T-helper 1 cell treated with Interleukin-12 subunit alpha and Interleukin-12 subunit beta and Interleukin-4 antibody, amounts not matched to agents 30 μg/mL and 1 μg/mL, for 36 hours (primary cell): ENCODE data around the gene MDH2.
"Not testable (repeated sequence)": the region's sequence is repeated elsewhere in the genome, so short reads cannot be mapped to it uniquely, and the experiment has no call there.

Experiments used
- H3K27ac Mint-ChIP-seq: one replicate; pipeline ENCODE4 v1.8.0; 2021; ENCODE audit warnings: mild to moderate bottlenecking, mixed read lengths
- H3K27me3 Mint-ChIP-seq: one replicate; pipeline ENCODE4 v1.8.0; 2021; ENCODE audit warnings: low read depth, mixed read lengths
- H3K36me3 Mint-ChIP-seq: one replicate; pipeline ENCODE4 v1.8.0; 2021; ENCODE audit warnings: low read depth, mixed read lengths
- H3K4me1 Mint-ChIP-seq: one replicate; pipeline ENCODE4 v1.8.0; 2021; ENCODE audit warnings: low read depth, mixed read lengths
- H3K4me3 Mint-ChIP-seq: one replicate; pipeline ENCODE4 v1.8.0; 2021; ENCODE audit warnings: mild to moderate bottlenecking, moderate library complexity, mixed read lengths
- H3K9me3 Mint-ChIP-seq: one replicate; pipeline ENCODE4 v1.8.0; 2021; ENCODE audit warnings: mixed read lengths

Gene MDH2

DNA sequence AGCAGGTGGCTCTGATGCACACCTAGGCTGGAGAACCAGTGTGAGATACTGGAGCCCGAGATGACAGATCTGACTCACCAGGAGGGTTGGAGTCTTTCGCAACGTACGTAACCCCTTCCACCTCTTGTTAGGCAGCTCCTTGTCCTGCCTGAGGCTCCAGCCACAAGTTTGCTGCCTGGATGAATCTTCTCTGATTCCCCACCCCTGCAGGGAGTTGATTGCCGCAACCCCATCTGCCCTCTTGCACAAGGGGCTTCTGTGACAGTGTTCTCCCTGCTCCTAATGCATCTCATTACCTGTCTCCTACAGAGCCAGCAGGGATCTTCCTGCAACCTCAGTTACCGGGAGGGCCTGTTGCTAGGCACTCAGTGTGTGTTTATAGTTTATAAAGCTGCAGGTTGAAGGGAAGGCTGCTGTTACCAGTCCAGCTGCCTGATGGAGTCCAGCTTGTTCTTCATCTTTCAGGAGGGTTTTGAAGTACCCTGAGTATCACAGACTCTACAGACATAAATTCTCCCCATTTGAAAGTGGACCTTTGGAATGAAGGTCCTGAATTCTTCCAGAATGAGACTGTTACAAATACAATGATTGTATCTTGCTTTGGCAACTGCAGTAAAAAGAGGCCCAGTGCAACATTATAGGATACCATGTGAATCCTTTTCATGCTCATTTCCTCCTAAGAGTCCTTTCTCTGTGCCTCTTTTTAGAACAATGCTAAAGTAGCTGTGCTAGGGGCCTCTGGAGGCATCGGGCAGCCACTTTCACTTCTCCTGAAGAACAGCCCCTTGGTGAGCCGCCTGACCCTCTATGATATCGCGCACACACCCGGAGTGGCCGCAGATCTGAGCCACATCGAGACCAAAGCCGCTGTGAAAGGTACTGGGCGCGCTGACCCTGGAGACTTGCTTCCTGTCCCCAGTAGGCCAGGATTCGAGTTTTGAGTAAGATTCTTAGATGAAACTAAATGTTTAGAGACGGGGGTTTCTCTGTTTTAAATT is 6.5 kb downstream of the MDH2 start:
- Mint-ChIP-seq H3K36me3 (peaks cover 21% of the 10 kb centered on the region), H3K4me3 (no peak overlapping the region), H3K4me1 (peaks cover 23% of the 10 kb centered on the region), H3K27ac (no peak overlapping the region), H3K27me3 (no peaks in the 10 kb centered on the region), H3K9me3 (no peaks in the 10 kb centered on the region)

DNA sequence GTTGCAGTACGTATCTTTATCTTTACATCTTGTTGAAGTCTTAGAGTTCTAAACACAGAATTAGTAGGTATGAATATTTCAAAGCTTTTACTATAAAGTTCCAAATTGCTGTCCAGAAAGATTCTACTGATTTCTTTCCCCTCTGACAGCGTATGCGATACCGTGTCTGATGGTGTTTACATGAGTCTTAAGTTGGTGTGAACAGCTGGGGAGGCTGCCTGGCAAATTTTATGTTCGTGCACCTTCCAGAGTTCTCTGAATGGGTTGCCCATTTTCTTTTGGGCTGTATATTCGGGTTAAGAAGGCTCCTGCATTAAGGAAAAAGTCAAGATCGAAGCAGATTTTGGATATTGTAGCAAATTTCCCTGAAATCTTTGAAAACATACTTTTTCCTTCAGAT is 8.3 kb downstream of the MDH2 start:
- no peaks in the 10 kb centered on the region for H3K9me3 Mint-ChIP-seq
- H3K36me3 Mint-ChIP-seq: peaks cover 14% of the 10 kb centered on the region
- no peaks in the 10 kb centered on the region for H3K27me3 Mint-ChIP-seq
- no peak overlapping the region for H3K27ac Mint-ChIP-seq
- H3K4me1 Mint-ChIP-seq: peaks cover 14% of the 10 kb centered on the region
- H3K4me3 Mint-ChIP-seq: no peak overlapping the region

DNA sequence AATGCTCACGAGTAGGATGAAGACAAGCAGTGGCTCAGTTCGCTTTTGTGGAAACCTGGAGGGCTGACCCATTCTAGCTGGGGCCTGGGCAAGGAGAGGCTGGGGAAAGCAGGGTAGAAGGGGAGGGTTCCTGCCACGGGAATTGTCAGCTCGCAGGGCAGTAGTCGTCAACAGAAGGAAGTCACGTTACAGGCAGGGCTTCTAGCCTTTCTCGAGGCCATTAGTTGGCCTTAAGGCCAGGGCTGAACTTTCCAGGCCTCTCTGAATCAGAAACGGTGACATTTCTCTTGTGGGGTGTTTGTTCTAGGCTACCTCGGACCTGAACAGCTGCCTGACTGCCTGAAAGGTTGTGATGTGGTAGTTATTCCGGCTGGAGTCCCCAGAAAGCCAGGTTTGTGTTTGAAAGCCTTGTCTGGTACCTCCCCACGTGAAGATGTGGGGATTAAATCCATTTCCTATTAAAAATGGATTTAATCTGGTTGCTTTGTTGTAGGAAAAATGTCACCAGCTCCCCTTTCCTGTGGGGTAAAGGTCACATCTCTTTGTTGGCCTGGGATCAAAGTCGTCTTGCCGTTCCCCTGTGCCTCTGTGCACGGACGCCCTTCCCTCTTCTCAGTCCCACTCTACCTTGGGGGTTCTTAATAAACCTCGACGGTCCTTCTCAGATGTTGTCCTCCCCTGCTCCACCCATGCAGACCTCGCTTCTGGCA is 9.4 kb downstream of the MDH2 start:
- no peaks in the 10 kb centered on the region for H3K9me3 Mint-ChIP-seq
- H3K27ac Mint-ChIP-seq: no peak overlapping the region
- peaks cover 7% of the 10 kb centered on the region for H3K4me1 Mint-ChIP-seq
- no peaks in the 10 kb centered on the region for H3K27me3 Mint-ChIP-seq
- peaks cover 15% of the 10 kb centered on the region for H3K36me3 Mint-ChIP-seq
- H3K4me3 Mint-ChIP-seq: no peak overlapping the region

DNA sequence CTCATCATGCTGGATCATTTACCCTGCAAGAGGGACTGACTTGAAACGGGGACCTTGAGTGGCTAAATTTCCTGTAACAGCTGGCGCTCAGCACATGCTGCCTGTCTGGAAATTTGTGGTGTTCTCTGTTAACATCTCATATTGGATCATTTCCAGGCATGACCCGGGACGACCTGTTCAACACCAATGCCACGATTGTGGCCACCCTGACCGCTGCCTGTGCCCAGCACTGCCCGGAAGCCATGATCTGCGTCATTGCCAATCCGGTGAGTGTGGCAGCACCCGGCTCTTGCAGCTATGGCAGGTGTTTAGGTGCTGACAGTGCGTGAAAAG is 9.9 kb downstream of the MDH2 start:
- H3K4me3 Mint-ChIP-seq: no peak overlapping the region
- H3K27me3 Mint-ChIP-seq: no peaks in the 10 kb centered on the region
- peaks cover 19% of the 10 kb centered on the region for H3K36me3 Mint-ChIP-seq
- H3K27ac Mint-ChIP-seq: no peak overlapping the region
- H3K4me1 Mint-ChIP-seq: peaks cover 5% of the 10 kb centered on the region
- H3K9me3 Mint-ChIP-seq: no peaks in the 10 kb centered on the region

DNA sequence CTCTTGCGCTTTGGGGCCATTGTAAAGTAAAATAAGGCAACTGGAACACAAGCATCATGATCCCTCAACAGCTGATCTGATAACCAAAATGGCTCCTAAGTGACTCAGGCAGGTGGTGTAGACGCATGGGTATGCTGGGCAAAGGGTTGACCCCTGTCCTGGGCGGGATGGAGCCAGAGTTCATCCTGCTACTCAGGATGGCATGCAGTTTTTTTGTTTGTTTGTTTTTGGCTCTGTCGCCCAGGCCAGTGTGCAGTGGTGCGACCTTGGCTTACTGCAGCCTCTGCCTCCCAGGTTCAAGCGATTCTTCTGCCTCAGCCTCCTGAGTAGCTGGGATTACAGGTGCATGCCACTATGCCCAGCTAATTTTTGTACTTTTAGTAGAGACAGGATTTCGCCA is 10.8 kb downstream of the MDH2 start:
- not testable (repeated sequence) for H3K27ac Mint-ChIP-seq, H3K4me1 Mint-ChIP-seq, H3K27me3 Mint-ChIP-seq, H3K4me3 Mint-ChIP-seq, H3K9me3 Mint-ChIP-seq
- H3K36me3 Mint-ChIP-seq: peaks cover 19% of the 10 kb centered on the region

DNA sequence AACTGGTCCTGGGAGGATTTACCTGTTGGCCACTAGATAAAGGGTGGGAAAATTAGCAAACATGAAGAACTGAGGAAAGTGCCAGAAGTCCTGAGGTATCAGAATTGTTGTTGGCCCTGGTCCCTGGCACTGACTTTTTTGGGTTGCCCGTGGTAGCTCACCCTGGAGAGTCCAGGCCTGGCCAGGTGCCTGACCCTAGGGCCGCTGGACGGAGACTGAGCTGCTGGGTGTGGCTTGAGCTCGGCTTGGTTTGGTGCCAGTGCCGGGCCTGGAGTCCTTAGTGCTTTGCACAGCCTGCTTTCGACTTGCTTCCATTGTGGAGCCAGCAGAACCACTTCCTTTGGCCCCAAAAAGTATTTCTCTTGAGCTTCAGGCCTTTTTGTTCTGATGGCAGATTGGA is 12.9 kb downstream of the MDH2 start:
- no peak overlapping the region for H3K27ac Mint-ChIP-seq
- H3K4me1 Mint-ChIP-seq: no peaks in the 10 kb centered on the region
- no peaks in the 10 kb centered on the region for H3K9me3 Mint-ChIP-seq
- no peak overlapping the region for H3K4me3 Mint-ChIP-seq
- no peaks in the 10 kb centered on the region for H3K27me3 Mint-ChIP-seq
- H3K36me3 Mint-ChIP-seq: peaks cover 23% of the 10 kb centered on the region

DNA sequence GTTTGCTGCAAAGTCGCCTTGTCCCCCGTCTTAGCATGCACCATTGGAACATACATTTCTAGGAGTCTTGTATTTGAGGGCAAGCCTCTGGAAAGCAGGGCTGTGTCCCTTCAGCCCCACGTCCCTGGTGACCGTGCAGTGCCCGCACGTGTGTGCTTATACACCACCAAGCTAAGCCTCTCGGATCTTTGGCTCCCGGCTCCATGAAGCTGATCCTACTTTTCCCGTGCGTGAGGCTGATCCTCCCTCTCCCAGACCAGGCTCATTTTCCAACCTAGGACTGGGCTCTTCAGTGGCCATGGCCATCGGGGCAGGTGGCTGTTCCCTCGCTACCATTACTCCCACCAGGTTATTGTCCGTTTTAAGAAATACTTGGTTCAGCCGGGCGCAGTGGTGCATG is 14.3 kb downstream of the MDH2 start:
- Mint-ChIP-seq H3K27me3 (no peaks in the 10 kb centered on the region), H3K4me1 (peaks cover 2% of the 10 kb centered on the region), H3K9me3 (no peaks in the 10 kb centered on the region), H3K36me3 (peaks cover 32% of the 10 kb centered on the region), H3K4me3 (no peak overlapping the region), H3K27ac (no peak overlapping the region)

DNA sequence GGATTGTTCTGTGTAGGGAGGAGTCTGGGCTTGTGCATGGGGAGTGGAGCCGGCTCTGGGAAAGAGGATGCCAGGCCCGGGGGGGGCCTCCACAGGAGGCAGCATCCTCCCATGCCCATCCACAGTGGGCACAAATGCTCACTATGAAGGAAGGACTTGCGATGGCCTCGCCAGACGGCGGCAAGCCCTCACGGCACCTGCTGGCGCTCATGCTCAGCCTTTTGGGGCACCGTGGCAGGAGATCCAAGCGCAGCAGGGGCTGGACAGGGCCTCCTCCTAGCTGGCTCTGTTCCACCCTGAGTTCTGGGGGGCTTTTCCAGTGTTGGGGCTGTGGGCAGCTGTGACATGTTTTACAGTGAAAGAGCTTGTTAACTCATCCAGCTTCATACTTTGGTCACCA is 15.2 kb downstream of the MDH2 start:
- H3K4me1 Mint-ChIP-seq: peaks cover 2% of the 10 kb centered on the region
- no peak overlapping the region for H3K4me3 Mint-ChIP-seq
- H3K36me3 Mint-ChIP-seq: peaks cover 32% of the 10 kb centered on the region
- H3K9me3 Mint-ChIP-seq: no peaks in the 10 kb centered on the region
- no peak overlapping the region for H3K27ac Mint-ChIP-seq
- no peaks in the 10 kb centered on the region for H3K27me3 Mint-ChIP-seq

DNA sequence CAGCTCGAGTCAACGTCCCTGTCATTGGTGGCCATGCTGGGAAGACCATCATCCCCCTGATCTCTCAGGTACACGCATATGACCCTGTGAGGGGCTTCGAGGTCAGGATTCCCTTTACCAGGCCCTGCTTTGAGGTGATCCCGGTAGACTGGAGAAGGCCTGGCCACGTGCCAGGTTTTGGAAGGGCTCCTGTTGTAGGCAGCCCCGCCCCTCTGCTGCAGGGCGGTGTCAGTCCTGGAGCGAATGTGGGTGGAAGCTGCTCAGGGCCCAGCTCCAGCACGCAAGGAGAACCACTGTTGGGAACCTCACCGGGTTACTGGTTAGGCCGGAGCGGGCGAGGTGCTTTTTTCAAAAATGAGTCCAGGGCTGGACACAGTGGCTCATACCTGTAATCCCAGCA is 15.6 kb downstream of the MDH2 start:
- Mint-ChIP-seq H3K4me1 (peaks cover 2% of the 10 kb centered on the region), H3K36me3 (peaks cover 32% of the 10 kb centered on the region), H3K9me3 (no peaks in the 10 kb centered on the region), H3K27me3 (no peaks in the 10 kb centered on the region), H3K4me3 (no peak overlapping the region), H3K27ac (no peak overlapping the region)

DNA sequence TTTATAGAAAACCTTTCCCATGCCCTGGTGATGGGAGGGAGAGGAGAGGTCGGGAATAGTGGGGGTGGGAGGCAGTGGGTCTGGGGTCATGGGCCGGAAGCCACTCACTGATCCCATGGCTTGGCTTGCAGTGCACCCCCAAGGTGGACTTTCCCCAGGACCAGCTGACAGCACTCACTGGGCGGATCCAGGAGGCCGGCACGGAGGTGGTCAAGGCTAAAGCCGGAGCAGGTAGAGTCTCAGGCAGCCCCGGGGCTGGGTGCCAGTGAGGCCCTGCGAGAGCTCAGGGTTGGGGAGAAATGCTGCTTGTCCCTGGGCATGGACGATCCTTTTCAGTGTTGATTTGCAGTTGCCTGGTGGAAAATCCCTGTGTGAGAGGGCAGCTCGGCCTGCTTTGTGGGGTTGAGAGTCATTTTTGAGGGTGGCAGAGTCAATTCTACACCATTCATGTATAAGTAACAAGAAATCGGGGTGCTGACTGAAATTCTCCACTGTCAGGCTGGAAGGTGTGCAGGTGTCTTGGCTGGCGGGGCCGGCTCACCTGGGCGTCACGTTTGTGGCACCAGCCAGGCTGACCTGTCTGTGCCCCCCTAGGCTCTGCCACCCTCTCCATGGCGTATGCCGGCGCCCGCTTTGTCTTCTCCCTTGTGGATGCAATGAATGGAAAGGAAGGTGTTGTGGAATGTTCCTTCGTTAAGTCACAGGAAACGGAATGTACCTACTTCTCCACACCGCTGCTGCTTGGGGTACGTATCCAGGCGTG is 16.5 kb downstream of the MDH2 start:
- Mint-ChIP-seq H3K36me3 (peaks cover 29% of the 10 kb centered on the region), H3K4me1 (peaks cover 2% of the 10 kb centered on the region), H3K27ac (no peak overlapping the region), H3K9me3 (no peaks in the 10 kb centered on the region), H3K27me3 (no peaks in the 10 kb centered on the region), H3K4me3 (no peak overlapping the region)

DNA sequence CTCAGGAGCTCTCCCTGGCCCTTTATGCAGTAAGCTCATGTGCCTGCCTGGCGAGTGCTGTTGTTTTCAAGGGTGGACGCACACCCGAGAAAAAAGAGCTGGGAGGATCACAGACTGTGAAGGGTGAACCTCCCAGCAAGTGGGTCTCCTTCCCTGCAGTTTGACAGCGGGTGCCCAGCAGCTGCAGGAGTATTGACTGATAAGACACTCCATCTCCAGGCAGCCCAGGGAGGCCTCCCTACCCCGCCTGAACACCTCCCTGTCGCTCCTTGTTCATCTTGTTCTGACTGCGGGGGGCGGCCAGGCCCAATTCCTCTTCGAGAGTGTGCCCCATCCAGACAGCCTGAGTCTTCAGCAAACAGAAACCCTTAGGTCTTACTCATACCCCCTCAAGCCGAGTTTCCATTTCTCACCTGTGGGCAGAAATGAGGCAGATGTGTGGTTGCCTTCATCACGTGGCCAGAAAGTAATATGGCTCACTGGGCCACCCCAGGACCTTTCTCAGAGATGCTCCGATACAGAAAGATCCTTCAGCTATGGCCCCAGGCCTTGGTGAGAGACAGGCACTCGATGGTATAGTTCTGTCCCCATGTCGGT is 17.2 kb downstream of the MDH2 start:
- Mint-ChIP-seq H3K4me3 (no peak overlapping the region), H3K4me1 (peaks cover 2% of the 10 kb centered on the region), H3K27ac (no peak overlapping the region), H3K27me3 (no peaks in the 10 kb centered on the region), H3K36me3 (peaks cover 26% of the 10 kb centered on the region), H3K9me3 (no peaks in the 10 kb centered on the region)

DNA sequence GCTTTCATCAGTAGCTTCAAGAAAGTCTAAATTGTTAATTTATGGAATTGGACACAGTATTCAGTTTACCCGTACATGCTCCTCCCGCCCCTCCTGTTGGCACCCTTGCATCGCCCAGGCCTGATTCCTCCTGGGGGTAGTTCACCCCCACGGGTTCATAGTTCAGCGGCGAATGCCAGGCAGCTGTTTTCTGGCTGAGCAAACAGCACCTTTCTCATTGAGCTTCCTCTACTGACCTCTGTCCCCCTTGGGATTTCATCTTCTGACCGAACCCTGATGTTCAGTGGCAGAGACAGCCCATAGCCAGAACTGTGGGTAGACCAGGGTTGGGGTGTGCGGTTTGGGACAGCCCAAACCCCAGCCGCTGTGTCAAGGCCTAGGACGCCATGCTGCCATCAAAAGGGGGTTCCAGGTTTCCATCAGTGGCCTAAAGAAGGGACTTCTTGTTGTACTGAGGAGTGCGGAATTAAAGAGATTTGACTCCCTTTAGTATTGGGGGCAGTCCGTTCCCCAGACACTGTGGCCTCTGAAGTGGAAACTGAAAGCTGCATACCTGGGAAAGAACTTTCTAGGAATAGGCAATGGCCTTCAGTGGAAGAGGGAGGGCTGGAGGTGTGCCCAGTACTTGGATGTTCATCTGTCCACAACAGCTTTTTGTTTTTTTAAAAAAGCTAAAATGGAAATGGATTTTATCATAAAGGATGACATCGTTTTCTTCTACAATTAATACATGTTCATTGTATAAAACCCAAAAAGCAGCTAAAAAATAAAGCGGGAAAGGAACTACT is 19.0 kb downstream of the MDH2 start:
- Mint-ChIP-seq H3K36me3 (peaks cover 26% of the 10 kb centered on the region), H3K27me3 (no peaks in the 10 kb centered on the region), H3K9me3 (no peaks in the 10 kb centered on the region), H3K4me3 (no peak overlapping the region), H3K27ac (no peak overlapping the region), H3K4me1 (peaks cover 2% of the 10 kb centered on the region)

DNA sequence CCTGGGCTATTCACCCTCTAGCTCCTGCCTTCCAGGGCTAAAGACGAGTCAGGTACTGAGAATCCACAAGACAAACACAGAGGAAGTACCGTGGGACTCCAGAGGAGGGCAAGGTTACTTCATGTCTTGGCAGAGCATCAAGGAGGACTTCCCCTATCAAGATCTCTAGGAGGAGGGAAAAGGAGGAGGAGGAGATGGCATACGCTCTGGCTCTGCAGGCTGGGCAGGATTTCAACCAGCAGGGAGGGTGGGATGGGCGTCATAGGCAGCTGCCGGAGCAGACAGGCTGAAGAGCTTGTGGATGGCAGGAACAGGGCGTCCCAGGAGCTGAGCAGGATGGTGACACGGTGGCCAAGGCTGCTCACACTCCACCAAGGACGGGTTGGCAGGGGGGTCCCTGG is 21.3 kb downstream of the MDH2 start:
- Mint-ChIP-seq H3K27ac (peak overlapping the region; percentile 13), H3K9me3 (no peaks in the 10 kb centered on the region), H3K36me3 (peaks cover 19% of the 10 kb centered on the region), H3K27me3 (no peaks in the 10 kb centered on the region), H3K4me1 (peaks cover 2% of the 10 kb centered on the region), H3K4me3 (no peak overlapping the region)
